Bronchial epithelial cell (primary cell): Measurements from ENCODE around the gene GNG10. TPM values are rescaled to one million over a fixed set of nuclear protein-coding genes. Genes with fewer than 3 reads are reported as not detected.

Experiments used
- DNase-seq: peaks from one replicate; pipeline ENCODE4 v3.0.0-alpha.2; 2010; ENCODE audit warnings: low read depth
- FAIRE-seq: peaks from 2 replicates; lab custom pipeline; 2011; peaks lifted over from hg19 to GRCh38; lab: Jason Lieb, UNC
- H3K27me3 ChIP-seq: 2 replicates; pipeline ENCODE4 v1.5.1; 2011; ENCODE audit warnings: low read length; ENCODE audit not compliant: control insufficient read depth, insufficient read depth
- H3K36me3 ChIP-seq: 2 replicates; pipeline ENCODE4 v1.5.1; 2011; ENCODE audit warnings: low read length; ENCODE audit not compliant: control insufficient read depth, insufficient read depth
- H3K4me3 ChIP-seq: 2 replicates; pipeline ENCODE4 v1.5.1; 2011; ENCODE audit warnings: mild to moderate bottlenecking, low read depth, low read length, control low read depth
- total RNA-seq: library from RNA; depleted of rRNA; stranded (reverse); fragments of >200 nt; gene quantifications from 2 replicates; pipeline ENCODE4 v1.2.1, GENCODE V29; 2014
- TF ChIP-seq, protein P1 (sequence below): IDR thresholded peaks from 2 replicates; pipeline ENCODE4 v1.5.1; 2011; ENCODE audit warnings: mild to moderate bottlenecking, moderate library complexity, low read length, control low read depth, inconsistent platforms; ENCODE audit not compliant: insufficient read depth, severe bottlenecking

Gene GNG10
- total RNA-seq, 1 donor from 2014 or later = 78.7 TPM

DNA sequence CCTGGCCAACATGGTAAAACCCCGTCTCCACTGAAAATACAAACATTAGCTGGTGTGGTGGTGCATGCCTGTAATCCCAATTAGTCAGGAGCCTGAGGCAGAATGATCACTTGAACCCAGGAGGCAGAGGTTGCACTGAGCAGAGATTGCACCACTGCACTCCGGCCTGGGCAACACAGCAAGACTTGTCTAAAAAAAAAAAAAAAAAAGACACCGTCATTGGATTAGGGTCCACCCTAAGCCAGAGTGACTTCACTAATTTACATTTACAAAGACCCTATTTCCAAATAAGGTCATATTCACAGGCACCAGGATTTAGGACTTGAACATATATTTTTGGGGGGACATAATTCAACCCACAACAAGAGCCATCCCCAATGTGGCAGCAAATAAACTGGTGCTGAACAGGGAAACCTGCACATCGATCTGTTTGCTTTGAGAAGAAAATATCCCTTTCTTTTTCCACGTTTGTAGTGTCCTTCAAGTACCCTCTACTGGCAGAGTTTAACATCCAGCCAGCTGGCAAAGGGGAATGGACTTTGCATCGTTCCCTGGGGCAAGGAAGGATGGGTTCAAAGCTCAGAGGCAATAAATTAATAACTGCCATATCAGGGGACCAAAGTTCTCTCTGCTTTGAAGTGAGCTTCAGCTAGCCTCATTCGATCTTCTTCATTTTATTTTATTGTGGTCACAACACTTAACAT lies 34.0 kb upstream of the GNG10 start:
- FAIRE-seq = no peak
- TF ChIP-seq, protein P1, sequence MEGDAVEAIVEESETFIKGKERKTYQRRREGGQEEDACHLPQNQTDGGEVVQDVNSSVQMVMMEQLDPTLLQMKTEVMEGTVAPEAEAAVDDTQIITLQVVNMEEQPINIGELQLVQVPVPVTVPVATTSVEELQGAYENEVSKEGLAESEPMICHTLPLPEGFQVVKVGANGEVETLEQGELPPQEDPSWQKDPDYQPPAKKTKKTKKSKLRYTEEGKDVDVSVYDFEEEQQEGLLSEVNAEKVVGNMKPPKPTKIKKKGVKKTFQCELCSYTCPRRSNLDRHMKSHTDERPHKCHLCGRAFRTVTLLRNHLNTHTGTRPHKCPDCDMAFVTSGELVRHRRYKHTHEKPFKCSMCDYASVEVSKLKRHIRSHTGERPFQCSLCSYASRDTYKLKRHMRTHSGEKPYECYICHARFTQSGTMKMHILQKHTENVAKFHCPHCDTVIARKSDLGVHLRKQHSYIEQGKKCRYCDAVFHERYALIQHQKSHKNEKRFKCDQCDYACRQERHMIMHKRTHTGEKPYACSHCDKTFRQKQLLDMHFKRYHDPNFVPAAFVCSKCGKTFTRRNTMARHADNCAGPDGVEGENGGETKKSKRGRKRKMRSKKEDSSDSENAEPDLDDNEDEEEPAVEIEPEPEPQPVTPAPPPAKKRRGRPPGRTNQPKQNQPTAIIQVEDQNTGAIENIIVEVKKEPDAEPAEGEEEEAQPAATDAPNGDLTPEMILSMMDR = no peak
- Histone ChIP-seq H3K27me3 (no peaks in the 10 kb centered on the region), H3K4me3 (no peak overlapping the region), H3K36me3 (no peaks in the 10 kb centered on the region)
- DNase-seq = no peak

DNA sequence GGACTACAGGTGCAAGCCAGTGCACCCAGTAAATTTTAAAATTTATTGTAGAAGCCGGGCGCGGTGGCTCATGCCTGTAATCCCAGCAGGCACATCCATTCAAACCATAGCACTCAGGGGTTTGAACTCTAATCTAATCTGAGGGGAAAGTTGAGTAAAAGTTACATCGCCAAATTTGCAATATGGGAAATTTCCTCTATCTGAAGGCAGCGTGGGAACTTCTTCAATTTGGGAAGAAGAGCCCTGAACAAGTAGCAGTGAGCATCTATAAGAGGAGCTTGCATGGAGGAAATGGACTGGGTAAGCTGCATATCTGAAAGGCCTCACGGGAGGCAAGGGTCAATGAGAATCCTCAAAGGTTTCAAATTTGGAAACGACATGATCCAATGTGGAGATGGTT lies 33.0 kb upstream of the GNG10 start:
- FAIRE-seq (no peak), DNase-seq (no peak)
- Histone ChIP-seq H3K27me3 (no peaks in the 10 kb centered on the region), H3K36me3 (no peaks in the 10 kb centered on the region), H3K4me3 (no peak overlapping the region)
- TF ChIP-seq, protein P1 = no peak

DNA sequence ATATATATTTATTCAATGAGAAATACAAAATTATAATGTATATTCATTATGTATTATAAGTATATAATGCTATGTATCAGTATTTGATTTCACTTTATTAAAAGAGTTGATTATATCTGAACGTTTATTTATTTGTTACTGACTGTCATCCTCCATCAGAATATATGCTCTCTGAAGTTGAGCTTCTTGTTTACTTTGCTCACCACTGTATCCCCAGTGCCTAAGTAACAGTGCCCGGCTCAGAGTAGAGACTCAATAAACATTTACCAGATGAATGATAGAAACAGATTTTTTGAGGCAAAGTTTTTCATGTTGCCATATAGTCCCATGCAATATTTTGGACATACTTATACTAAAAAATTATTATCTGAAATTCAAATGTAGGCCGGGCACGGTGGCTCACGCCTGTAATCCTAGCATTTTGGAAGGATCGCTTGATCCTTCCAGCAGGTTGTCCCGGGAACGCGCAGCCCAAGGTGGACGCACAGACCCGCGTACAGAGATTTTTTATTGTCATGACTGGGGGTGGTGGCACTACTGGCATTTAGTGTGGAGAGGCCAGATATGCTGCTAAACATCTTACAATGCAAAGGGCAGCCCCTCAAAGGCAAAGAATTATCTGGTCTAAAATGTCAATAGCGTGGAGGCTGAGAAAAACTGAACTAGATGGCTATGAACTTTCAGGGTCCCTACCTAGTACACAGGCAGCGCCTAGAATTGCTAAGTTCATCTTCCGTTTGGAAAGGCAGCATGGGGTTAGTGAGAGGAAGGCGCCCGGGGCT lies 31.0 kb upstream of the GNG10 start:
- H3K4me3 ChIP-seq = peak overlapping the region; percentile 94
- no peak for DNase-seq
- no peaks in the 10 kb centered on the region for H3K27me3 ChIP-seq
- no peak for FAIRE-seq
- H3K36me3 ChIP-seq = no peaks in the 10 kb centered on the region
- TF ChIP-seq, protein P1 = no peak

DNA sequence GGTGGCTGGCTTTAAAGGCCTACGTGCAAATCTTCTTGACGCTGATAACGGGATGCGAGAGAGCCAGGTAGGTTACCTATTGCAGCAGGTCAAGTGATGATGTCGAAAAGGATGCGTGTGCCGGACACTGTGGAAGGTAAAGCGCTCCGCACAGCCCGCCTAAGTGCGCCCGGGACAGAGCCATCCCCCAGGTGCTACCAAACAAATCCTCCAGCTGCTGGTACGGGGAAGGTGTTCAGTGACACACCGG lies 30.5 kb upstream of the GNG10 start:
- no peak for DNase-seq
- Histone ChIP-seq H3K4me3 (peak overlapping the region; percentile 94), H3K36me3 (no peaks in the 10 kb centered on the region), H3K27me3 (no peaks in the 10 kb centered on the region)
- FAIRE-seq = peak; percentile 91
- TF ChIP-seq, protein P1 = no peak

DNA sequence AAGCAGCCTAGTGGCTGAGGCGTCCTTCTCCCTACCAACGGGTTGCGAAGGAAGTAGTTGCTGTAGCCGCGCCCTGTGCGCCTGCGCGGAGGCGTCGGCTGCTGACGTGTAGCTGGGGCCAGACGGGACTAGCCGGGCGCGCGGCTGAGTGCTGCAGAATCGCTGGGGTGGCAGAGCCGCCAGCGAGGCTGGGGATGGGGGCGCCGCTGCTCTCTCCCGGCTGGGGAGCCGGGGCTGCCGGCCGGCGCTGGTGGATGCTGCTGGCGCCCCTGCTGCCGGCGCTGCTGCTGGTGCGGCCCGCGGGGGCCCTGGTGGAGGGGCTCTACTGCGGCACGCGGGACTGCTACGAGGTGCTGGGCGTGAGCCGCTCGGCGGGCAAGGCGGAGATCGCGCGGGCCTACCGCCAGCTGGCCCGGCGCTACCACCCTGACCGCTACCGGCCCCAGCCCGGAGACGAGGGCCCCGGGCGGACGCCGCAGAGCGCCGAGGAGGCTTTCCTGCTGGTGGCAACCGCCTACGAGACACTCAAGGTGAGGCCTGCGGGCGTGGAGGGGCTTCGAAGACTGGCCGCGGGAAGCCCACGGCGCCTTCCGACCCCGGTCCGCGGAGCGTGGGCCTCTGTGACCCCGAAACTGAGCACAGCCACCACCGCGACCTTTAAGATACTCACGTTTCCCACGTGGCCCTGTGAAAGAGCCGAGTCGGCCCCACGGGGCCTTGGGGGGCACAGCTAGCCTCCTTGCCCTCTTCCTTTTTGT lies 30.0 kb upstream of the GNG10 start, which contains the start of gene DNAJC25:
DNAJC25 (plus strand) TSS at position 121 of the 758 bp plus-strand sequence; CDS start at position 195, 74 bp downstream.
- DNase-seq (peak; percentile 97), FAIRE-seq (no peak)
- no peaks in the 10 kb centered on the region for H3K27me3 ChIP-seq
- no peaks in the 10 kb centered on the region for H3K36me3 ChIP-seq
- TF ChIP-seq, protein P1 = no peak
- H3K4me3 ChIP-seq = peak within 1 kb of the TSS; percentile 94
